Mucosa of descending colon (tissue), 3 donors: Measurements from ENCODE around the gene CCDC85B. TPM values are rescaled to one million over a fixed set of nuclear protein-coding genes. Genes with fewer than 3 reads are reported as not detected.
A peak's percentile ranks its signal among the peaks of the same experiment; 100 is the strongest.

Experiments
- ATAC-seq: fragments of 200-7000 bp; cut with Tn5 transposase; one replicate; pipeline ENCODE4 v1.9.1; 2020; ENCODE audit warnings: mild to moderate bottlenecking, moderate library complexity
- DNase-seq, 3 donors: peaks; one replicate each; pipeline ENCODE4 v3.0.0-alpha.2; 2020
- H3K36me3 ChIP-seq: fragments of 200-600 bp; one replicate; pipeline ENCODE4 v1.8.0; 2021; ENCODE audit warnings: low read depth, mild to moderate bottlenecking
- H3K4me1 ChIP-seq: fragments of 200-600 bp; one replicate; pipeline ENCODE4 v1.8.0; 2021; ENCODE audit warnings: low read depth, mild to moderate bottlenecking
- H3K4me3 ChIP-seq: fragments of 200-600 bp; one replicate; pipeline ENCODE4 v1.8.0; 2021; ENCODE audit warnings: mild to moderate bottlenecking
- H3K9me3 ChIP-seq: fragments of 200-600 bp; one replicate; pipeline ENCODE4 v1.8.0; 2021; ENCODE audit warnings: mild to moderate bottlenecking
- intact Hi-C, 2 donors: fragments of 100-400 bp; cut with DNase I in 1 of 2; cut with micrococcal nuclease in 1 of 2; formaldehyde crosslinking; loops; one replicate each; pipeline versions ENCODE4 v1.11.0 to v1.11.1; 2022; cut with DNase I, micrococcal nuclease
- total RNA-seq, 3 donors: library from RNA; stranded (reverse); fragmentation: NEBNext Ultra II Directional in 2 of 3; extraction: Animal tissue kit (Norgen Biotek cat#: 25700) in 2 of 3; gene quantifications; one replicate each; pipeline versions ENCODE4 v1.2.1 to v1.2.4, GENCODE V29; 2021 to 2023
- TF ChIP-seq, protein P1 (sequence below): fragments of 200-600 bp; IDR thresholded peaks from one replicate; pipeline ENCODE4 v1.8.0; 2022; ENCODE audit warnings: antibody characterized with exemption, mild to moderate bottlenecking
- donor health status: DM: no; HTN: no; CAD: no; lungs with moderate emphysema.
- donor health status: DM: no; HTN: no; CAD: no.
- donor health status: DM: no; HTN: yes; CAD: no.

The CCDC85B gene
- total RNA-seq, 3 donors from 2014 or later, result 4.5 to 22.3 (median 9.2) TPM

GRCh38 chr11:65883058-65883761 lies 7.3 kb upstream of the CCDC85B start:
- DNase-seq, result peak in 2 of 3 donors; percentile 3 to 27
- H3K9me3 ChIP-seq, result no peaks in the 10 kb centered on the region
- no peak overlapping the region for H3K4me3 ChIP-seq
- H3K4me1 ChIP-seq, result peaks cover 13% of the 10 kb centered on the region
- intact Hi-C loops, result loop anchor here (10.0 kb wide), 1 partner anchor 102 kb away; no protein-coding TSS in a partner anchor
- ATAC-seq, result no peak
- no peaks in the 10 kb centered on the region for H3K36me3 ChIP-seq
- TF ChIP-seq, protein P1, sequence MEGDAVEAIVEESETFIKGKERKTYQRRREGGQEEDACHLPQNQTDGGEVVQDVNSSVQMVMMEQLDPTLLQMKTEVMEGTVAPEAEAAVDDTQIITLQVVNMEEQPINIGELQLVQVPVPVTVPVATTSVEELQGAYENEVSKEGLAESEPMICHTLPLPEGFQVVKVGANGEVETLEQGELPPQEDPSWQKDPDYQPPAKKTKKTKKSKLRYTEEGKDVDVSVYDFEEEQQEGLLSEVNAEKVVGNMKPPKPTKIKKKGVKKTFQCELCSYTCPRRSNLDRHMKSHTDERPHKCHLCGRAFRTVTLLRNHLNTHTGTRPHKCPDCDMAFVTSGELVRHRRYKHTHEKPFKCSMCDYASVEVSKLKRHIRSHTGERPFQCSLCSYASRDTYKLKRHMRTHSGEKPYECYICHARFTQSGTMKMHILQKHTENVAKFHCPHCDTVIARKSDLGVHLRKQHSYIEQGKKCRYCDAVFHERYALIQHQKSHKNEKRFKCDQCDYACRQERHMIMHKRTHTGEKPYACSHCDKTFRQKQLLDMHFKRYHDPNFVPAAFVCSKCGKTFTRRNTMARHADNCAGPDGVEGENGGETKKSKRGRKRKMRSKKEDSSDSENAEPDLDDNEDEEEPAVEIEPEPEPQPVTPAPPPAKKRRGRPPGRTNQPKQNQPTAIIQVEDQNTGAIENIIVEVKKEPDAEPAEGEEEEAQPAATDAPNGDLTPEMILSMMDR, result no peak

GRCh38 chr11:65883786-65884715 lies 6.4 kb upstream of the CCDC85B start:
- H3K4me3 ChIP-seq, result no peak overlapping the region
- H3K36me3 ChIP-seq, result no peaks in the 10 kb centered on the region
- no peaks in the 10 kb centered on the region for H3K9me3 ChIP-seq
- intact Hi-C loops, result loop anchor here (10.0 kb wide), 1 partner anchor 101 kb away; no protein-coding TSS in a partner anchor
- DNase-seq, result peak in 2 of 3 donors; percentile 16 to 31
- TF ChIP-seq, protein P1, result no peak
- peaks cover 16% of the 10 kb centered on the region for H3K4me1 ChIP-seq
- ATAC-seq, result no peak

- H3K9me3 ChIP-seq, result no peaks in the 10 kb centered on the region
- ATAC-seq, result peak; percentile 56
Measured at GRCh38 chr11:65884716-65885092, 5.8 kb upstream of the CCDC85B start.

DNA sequence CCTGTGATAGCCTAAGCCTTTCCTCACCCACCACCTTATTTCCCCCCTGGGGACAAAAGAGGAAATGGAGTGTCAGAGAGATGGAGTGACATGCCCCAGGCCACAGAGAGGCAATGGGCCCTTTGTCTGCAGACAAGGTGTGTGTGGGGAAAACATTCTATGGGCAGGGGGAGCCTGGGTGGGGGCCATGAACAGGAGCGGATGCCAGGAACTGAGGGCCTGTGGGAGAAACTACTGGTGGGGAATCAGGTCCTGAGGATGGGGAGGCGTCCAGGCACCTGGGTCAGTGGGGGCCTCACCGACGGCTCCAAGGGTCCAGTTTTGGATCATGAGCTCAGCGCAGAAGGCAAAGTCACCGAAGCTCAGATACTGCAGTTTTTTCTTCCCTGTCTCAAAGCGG lies 5.2 kb upstream of the CCDC85B start:
- no peak for ATAC-seq
- H3K9me3 ChIP-seq, result no peaks in the 10 kb centered on the region
- no peak overlapping the region for H3K4me3 ChIP-seq
- peaks cover 21% of the 10 kb centered on the region for H3K4me1 ChIP-seq
- intact Hi-C loops, result loop anchor here (10.0 kb wide), 1 partner anchor 100 kb away; no protein-coding TSS in a partner anchor
- TF ChIP-seq, protein P1, result no peak
- peak in 1 of 3 donors; percentile 26 for DNase-seq
- H3K36me3 ChIP-seq, result no peaks in the 10 kb centered on the region

More at GRCh38 chr11:65884716-65885092, 5.8 kb upstream of the CCDC85B start:
- Histone ChIP-seq H3K4me1 (peaks cover 17% of the 10 kb centered on the region), H3K36me3 (no peaks in the 10 kb centered on the region), H3K4me3 (no peak overlapping the region)
- TF ChIP-seq, protein P1, result peak; percentile 98
- intact Hi-C loops, result loop anchor here (10.0 kb wide), 1 partner anchor 100 kb away; no protein-coding TSS in a partner anchor
- peak in 2 of 3 donors; percentile 82 to 86 for DNase-seq

GRCh38 chr11:65885808-65886536 lies 4.5 kb upstream of the CCDC85B start:
- Histone ChIP-seq H3K4me1 (peaks cover 21% of the 10 kb centered on the region), H3K36me3 (no peaks in the 10 kb centered on the region), H3K4me3 (no peak overlapping the region), H3K9me3 (no peaks in the 10 kb centered on the region)
- TF ChIP-seq, protein P1, result no peak
- DNase-seq, result peak in 1 of 3 donors; percentile 18
- ATAC-seq, result no peak
- intact Hi-C loops, result loop anchor here (10.0 kb wide), 1 partner anchor 99 kb away; no protein-coding TSS in a partner anchor
